IPS-18c (cell line): ENCODE results near the gene DUOX2.
"Not testable (repeated sequence)": the region's sequence is repeated elsewhere in the genome, so short reads cannot be mapped to it uniquely, and the experiment has no call there.

Experiments used
- H3K4me3 ChIP-seq: 2 replicates; pipeline ENCODE4 v1.7.0; 2013; ENCODE audit warnings: low read depth, mild to moderate bottlenecking, low read length, moderate library complexity; ENCODE audit not compliant: insufficient read depth
- H3K9me3 ChIP-seq: one replicate; pipeline ENCODE4 v1.6.1; 2013; ENCODE audit warnings: mild to moderate bottlenecking, low read length, moderate library complexity; ENCODE audit not compliant: control insufficient read depth, insufficient read depth

Gene DUOX2

GRCh38 chr15:45093622-45094357 lies 20.2 kb downstream of the DUOX2 start:
- Histone ChIP-seq H3K9me3 (no peaks in the 10 kb centered on the region), H3K4me3 (no peak overlapping the region)

DNA sequence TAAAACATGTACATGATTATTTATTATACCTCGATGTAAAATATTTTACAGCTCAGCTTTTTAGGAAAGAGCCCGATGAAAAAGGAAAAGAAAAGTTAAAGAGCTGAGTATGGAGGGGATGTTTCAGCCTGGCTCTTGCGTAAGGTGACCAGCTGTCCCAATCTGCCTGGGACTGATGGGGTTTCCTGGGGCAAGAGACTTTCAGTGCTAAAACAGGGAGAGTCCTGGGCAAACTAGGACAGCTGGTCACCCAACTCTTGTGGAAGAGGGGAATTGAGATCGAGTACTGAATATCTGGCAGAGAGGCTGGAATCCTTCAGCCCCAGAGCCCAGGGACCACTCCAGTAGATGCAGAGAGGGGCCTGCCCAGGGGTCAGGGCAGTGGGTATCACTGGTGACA lies 21.0 kb downstream of the DUOX2 start:
- H3K4me3 ChIP-seq, result no peak overlapping the region
- no peaks in the 10 kb centered on the region for H3K9me3 ChIP-seq

DNA sequence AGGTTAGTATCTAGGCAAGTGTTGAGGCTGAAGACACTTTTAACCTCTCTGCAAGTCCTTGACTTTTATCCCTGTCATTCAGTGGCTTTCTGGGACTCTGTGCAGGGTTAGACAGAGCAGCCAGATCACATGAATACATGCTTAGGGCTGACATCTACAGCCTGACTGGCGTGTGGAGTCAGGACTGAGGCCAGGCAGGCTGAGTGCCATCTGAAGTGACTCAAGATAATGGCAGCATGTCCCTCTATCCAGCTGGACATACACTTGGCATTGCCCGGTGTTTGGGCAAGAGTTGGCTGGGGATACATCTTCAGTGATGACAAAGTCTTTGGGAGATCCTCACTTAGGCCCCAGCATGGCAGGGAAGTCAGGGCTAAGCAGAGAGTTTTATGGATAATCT lies 22.4 kb downstream of the DUOX2 start:
- Histone ChIP-seq H3K9me3 (no peaks in the 10 kb centered on the region), H3K4me3 (no peak overlapping the region)

GRCh38 chr15:45091161-45091560 lies 22.8 kb downstream of the DUOX2 start:
- H3K9me3 ChIP-seq, result no peaks in the 10 kb centered on the region
- no peak overlapping the region for H3K4me3 ChIP-seq

DNA sequence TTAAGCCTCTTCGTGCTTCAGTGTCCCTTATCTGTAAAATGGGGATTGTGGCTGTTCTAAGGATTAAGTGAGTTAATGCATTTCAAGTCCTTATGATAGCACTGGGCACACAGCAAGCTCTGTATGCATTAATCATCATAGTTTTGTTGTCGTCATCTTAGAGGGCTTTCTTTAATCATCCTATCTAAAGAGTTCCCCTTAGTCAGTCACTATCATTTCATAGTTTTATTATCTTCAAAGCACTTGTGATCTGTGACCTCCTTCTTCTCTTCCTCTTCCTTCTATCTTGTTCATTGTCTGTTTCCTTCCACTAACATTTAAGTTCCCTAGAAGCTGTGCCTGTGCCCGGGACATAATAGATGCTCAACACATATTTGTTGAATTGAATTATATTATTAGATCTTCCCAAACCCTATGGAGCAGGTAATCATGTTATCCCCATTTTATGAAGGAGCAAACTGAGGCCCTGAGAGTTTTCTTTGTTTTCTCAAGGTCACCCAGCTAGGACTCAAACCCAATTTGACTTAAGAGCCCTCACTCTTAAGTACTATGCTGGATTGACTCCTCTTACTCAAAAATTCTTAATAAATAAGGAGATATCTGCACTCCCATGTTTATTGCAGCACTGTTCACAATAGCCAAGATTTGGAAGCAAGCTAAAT lies 24.1 kb downstream of the DUOX2 start:
- Histone ChIP-seq H3K4me3 (no peak overlapping the region), H3K9me3 (no peaks in the 10 kb centered on the region)

DNA sequence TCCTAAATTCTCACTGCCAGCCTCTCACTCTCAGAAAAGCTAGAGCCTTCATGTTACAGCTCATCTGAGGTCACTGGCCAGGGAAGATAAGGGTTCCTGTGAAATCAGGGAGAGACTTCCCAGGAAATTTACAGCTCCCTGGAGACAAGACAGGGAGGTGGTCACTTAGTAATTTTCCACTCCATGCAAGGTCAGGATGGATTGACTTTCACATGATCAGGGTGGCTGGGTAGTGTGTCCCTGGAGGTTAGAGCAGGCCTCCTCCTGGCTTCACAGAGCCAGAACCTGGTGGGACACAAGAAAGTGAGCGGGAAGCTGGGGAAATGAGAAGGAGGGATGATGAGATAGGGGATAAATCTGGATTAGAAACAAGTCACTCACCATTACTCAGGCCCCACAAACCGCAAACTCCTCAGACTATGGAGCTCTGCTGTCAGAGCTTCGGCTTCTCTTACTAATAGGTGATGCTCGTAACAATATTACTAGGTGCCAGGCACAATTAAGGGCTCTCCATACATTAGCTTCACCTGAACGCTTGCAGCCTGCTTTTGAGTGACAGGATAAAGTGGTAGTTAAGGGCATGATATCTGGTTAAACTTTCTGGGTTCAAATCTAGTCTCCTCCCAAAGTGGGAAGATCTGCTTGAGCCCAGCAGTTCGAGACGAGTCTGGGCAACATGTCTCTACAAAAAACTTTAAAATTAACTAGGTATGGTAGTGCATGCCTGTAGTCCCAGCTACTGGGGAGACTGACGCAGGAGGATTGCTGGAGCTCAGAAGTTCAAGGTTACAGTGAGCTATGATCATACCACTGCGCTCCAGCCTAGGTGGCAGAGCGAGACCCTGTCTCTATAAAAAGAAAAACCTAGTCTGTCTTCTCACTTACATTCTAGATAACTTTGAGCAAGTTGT lies 24.9 kb downstream of the DUOX2 start:
- H3K4me3 ChIP-seq, result no peak overlapping the region

GRCh38 chr15:45087513-45087912 lies 26.5 kb downstream of the DUOX2 start:
- no peak overlapping the region for H3K4me3 ChIP-seq
- no peaks in the 10 kb centered on the region for H3K9me3 ChIP-seq

More for the DNA sequence above, 24.9 kb downstream of the DUOX2 start:
- no peaks in the 10 kb centered on the region for H3K9me3 ChIP-seq

GRCh38 chr15:45084163-45084562 lies 29.8 kb downstream of the DUOX2 start:
- no peak overlapping the region for H3K4me3 ChIP-seq
- H3K9me3 ChIP-seq, result no peaks in the 10 kb centered on the region

DNA sequence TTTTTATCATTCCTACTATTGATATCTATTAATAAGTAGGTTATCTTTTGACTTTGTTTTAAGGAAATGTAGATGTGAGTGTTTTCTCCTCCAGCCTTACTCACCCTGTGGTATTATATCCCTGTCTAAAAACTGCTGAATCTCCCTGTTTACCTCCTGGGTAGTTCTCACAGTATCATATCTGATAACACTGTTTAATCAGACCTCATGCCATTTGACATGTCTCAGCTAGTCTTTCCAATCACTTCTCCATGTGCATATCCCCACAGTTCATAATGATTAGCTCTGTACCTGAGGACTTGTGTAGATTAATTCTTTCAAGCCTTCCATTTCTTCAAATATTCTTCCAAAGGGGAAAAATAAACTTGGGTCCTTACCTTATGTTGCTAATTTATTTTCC lies 30.7 kb downstream of the DUOX2 start:
- H3K4me3 ChIP-seq, result no peak overlapping the region

GRCh38 chr15:45082412-45082811 lies 31.6 kb downstream of the DUOX2 start:
- H3K4me3 ChIP-seq, H3K9me3 ChIP-seq: not testable (repeated sequence)

More for the DNA sequence above, 30.7 kb downstream of the DUOX2 start:
- no peaks in the 10 kb centered on the region for H3K9me3 ChIP-seq

GRCh38 chr15:45080593-45080992 lies 33.4 kb downstream of the DUOX2 start:
- H3K9me3 ChIP-seq, H3K4me3 ChIP-seq: not testable (repeated sequence)

- H3K9me3 ChIP-seq, H3K4me3 ChIP-seq: not testable (repeated sequence)
Observed at GRCh38 chr15:45079628-45080246, 34.2 kb downstream of the DUOX2 start.

- H3K9me3 ChIP-seq, H3K4me3 ChIP-seq: not testable (repeated sequence)
Observed at GRCh38 chr15:45079201-45079600, 34.8 kb downstream of the DUOX2 start.

DNA sequence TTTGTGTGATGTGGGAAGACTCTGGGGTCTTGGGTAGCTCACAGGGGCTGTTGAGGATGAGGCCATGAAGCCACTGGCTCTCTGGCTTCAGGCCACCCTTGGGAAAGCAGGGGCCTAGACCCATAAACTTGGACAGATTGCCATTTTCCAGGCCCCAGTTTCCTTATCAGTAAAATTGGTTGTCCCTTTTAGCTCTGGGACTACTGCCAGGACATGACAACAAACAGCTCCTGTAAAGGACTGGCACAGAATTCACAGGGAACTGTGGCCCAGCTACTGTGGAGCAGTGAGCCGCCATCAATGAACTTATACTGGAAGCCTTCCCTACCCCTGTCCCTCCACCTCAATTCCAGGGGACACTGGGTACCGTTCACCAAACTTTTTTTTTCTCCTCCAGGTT lies 36.6 kb downstream of the DUOX2 start:
- H3K9me3 ChIP-seq, H3K4me3 ChIP-seq: not testable (repeated sequence)

- H3K9me3 ChIP-seq, H3K4me3 ChIP-seq: not testable (repeated sequence)
Observed at GRCh38 chr15:45075440-45076320, 38.3 kb downstream of the DUOX2 start.

DNA sequence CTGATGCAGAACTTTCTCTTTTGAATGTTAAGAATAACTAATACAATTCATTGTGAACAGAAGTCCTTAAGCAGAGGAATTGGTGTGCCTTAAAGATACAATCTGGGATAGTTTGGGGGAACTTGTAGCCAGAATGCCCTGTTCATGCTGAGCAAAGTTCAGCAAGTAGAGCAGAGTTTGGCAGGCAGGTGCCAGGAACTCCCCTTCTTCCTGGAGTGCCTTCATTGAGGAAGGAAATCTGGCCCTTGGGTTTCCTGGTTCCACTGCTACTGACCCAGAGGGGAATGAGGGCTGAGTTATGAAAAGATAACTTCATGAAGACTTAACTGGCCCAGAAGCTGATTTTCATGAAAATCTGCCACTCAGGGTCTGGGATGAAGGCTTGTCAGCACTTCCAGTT lies 40.4 kb downstream of the DUOX2 start:
- not testable (repeated sequence) for H3K4me3 ChIP-seq, H3K9me3 ChIP-seq

- not testable (repeated sequence) for H3K9me3 ChIP-seq, H3K4me3 ChIP-seq
Observed at GRCh38 chr15:45069942-45070360, 44.0 kb downstream of the DUOX2 start.
